SK-N-SH (cell line): ENCODE measurements around the gene IGSF11. TPM values are rescaled to one million over a fixed set of nuclear protein-coding genes. Genes with fewer than 3 reads are reported as not detected.

Experiments used
- CTCF ChIA-PET: fragments of 300-600, 350-600 bp; formaldehyde crosslinking; extraction: SDS; loops from one replicate; lab custom pipeline; 2021; lab: Yijun Ruan, JAX
- POLR2A ChIA-PET: fragments of 350-600 bp; sonication (Branson Sonifier 250); formaldehyde crosslinking; extraction: SDS; loops from one replicate; lab custom pipeline; 2020; ENCODE audit warnings: antibody characterized with exemption, inconsistent platforms; lab: Yijun Ruan, JAX
- DNase-seq: peaks from one replicate; pipeline ENCODE4 v3.0.0; 2012
- H2AFZ ChIP-seq: fragments of 200-600 bp; sonication (generic); 2 replicates; pipeline ENCODE4 v1.8.1; 2016; ENCODE audit warnings: antibody characterized with exemption, mild to moderate bottlenecking, low read depth
- H3F3A ChIP-seq: fragments of 200-600 bp; sonication (generic); replicated peaks from 2 replicates; pipeline ENCODE3; 2016; ENCODE audit warnings: antibody characterized with exemption, mild to moderate bottlenecking; ENCODE audit not compliant: insufficient read depth
- H3K27ac ChIP-seq, 2 experiments: fragments of 200-500 bp in 1 of 2; fragments of 200-600 bp in 1 of 2; sonication (Bioruptor generic) in 1 of 2; sonication (generic), shearing (Covaris generic) in 1 of 2; 2 replicates each; pipeline versions ENCODE4 v1.5.1 to v1.6.1; 2014 to 2016; ENCODE audit warnings: low read depth in 2 of 2, inconsistent platforms in 1 of 2, low read length in 1 of 2, mild to moderate bottlenecking in 1 of 2, mixed read lengths in 1 of 2
- H3K27me3 ChIP-seq: fragments of 200-600 bp; sonication (generic), shearing (Covaris generic); 2 replicates; pipeline ENCODE4 v1.6.1; 2016; ENCODE audit warnings: mixed run types; ENCODE audit not compliant: insufficient read depth
- H3K36me3 ChIP-seq, 2 experiments: fragments of 200-500 bp in 1 of 2; fragments of 200-600 bp in 1 of 2; sonication (Bioruptor generic) in 1 of 2; sonication (generic) in 1 of 2; replicated peaks in 1 of 2; 2 replicates each; pipeline versions ENCODE3 to v1.5.1; 2014 to 2016; ENCODE audit warnings: low read length in 1 of 2, mild to moderate bottlenecking in 1 of 2; ENCODE audit not compliant: insufficient read depth in 2 of 2, control insufficient read depth in 1 of 2
- H3K4me1 ChIP-seq, 2 experiments: fragments of 200-500 bp in 1 of 2; fragments of 200-600 bp in 1 of 2; sonication (Bioruptor generic) in 1 of 2; sonication (generic), shearing (Covaris generic) in 1 of 2; 2 replicates each; pipeline versions ENCODE4 v1.5.1 to v1.6.1; 2014 to 2016; ENCODE audit warnings: low read depth in 1 of 2, low read length in 1 of 2, mixed run types in 1 of 2; ENCODE audit not compliant: insufficient read depth in 2 of 2, control insufficient read depth in 1 of 2
- H3K4me2 ChIP-seq: fragments of 200-600 bp; sonication (generic), shearing (Covaris generic); 2 replicates; pipeline ENCODE4 v1.6.1; 2017; ENCODE audit warnings: mixed run types
- H3K4me3 ChIP-seq, 2 experiments: fragments of 200-500 bp in 1 of 2; fragments of 200-600 bp in 1 of 2; sonication (Bioruptor generic) in 1 of 2; sonication (generic), shearing (Covaris generic) in 1 of 2; 2 replicates each; pipeline versions ENCODE4 v1.5.1 to v1.8.1; 2014 to 2016; ENCODE audit warnings: low read depth in 2 of 2, inconsistent platforms in 1 of 2, low read length in 1 of 2, mild to moderate bottlenecking in 1 of 2, mixed read lengths in 1 of 2, moderate library complexity in 1 of 2
- H3K79me2 ChIP-seq: fragments of 200-600 bp; sonication (generic); 2 replicates; pipeline ENCODE4 v1.8.1; 2017; ENCODE audit warnings: mild to moderate bottlenecking; ENCODE audit not compliant: insufficient read depth
- H3K9ac ChIP-seq: fragments of 200-600 bp; sonication (generic); 2 replicates; pipeline ENCODE4 v1.6.1; 2017; ENCODE audit warnings: mixed run types
- H3K9me2 ChIP-seq: fragments of 200-600 bp; sonication (generic); 2 replicates; pipeline ENCODE4 v1.6.1; 2017; ENCODE audit warnings: mixed run types
- H3K9me3 ChIP-seq: fragments of 200-600 bp; sonication (generic); 2 replicates; pipeline ENCODE4 v1.6.1; 2017; ENCODE audit warnings: mixed run types, mild to moderate bottlenecking, moderate library complexity
- H4K20me1 ChIP-seq: fragments of 200-600 bp; sonication (generic); 2 replicates; pipeline ENCODE4 v1.6.1; 2017; ENCODE audit warnings: mild to moderate bottlenecking, mixed run types; ENCODE audit not compliant: insufficient read depth
- EP300 ChIP-seq, 2 experiments: IDR thresholded peaks; 2 replicates each; pipeline versions ENCODE4 v1.4.0 to v1.6.1; 2012; ENCODE audit warnings: borderline replicate concordance in 1 of 2, low read depth in 1 of 2, low read length in 1 of 2
- FOSL2 ChIP-seq: IDR thresholded peaks from 2 replicates; pipeline ENCODE4 v1.4.0; 2012; ENCODE audit warnings: low read depth, mild to moderate bottlenecking, moderate library complexity, borderline replicate concordance
- FOXJ3 ChIP-seq: sonication (generic); formaldehyde crosslinking; IDR thresholded peaks from 2 replicates; pipeline ENCODE4 v1.5.1; 2020; ENCODE audit warnings: mild to moderate bottlenecking, missing genetic modification reagents
- FOXM1 ChIP-seq: IDR thresholded peaks from 2 replicates; pipeline ENCODE4 v1.4.0; 2012; ENCODE audit warnings: low read depth, mild to moderate bottlenecking
- JUND ChIP-seq: IDR thresholded peaks from 2 replicates; pipeline ENCODE4 v1.4.0; 2012
- MEF2A ChIP-seq: IDR thresholded peaks from 2 replicates; pipeline ENCODE4 v1.4.0; 2012; ENCODE audit warnings: low read depth, borderline replicate concordance
- MXI1 ChIP-seq: IDR thresholded peaks from 2 replicates; pipeline ENCODE4 v1.6.1; 2012; ENCODE audit warnings: mild to moderate bottlenecking, low read depth, low read length, improper control_type of control experiment
- NRF1 ChIP-seq: IDR thresholded peaks from 2 replicates; pipeline ENCODE4 v1.6.1; 2012; ENCODE audit warnings: low read depth, mild to moderate bottlenecking, low read length
- RFX5 ChIP-seq: IDR thresholded peaks from 2 replicates; pipeline ENCODE4 v1.6.1; 2012; ENCODE audit warnings: mild to moderate bottlenecking, improper control_type of control experiment, low read length
- SMC3 ChIP-seq: IDR thresholded peaks from 2 replicates; pipeline ENCODE4 v1.6.1; 2012; ENCODE audit warnings: low read depth, low read length, improper control_type of control experiment
- TAF1 ChIP-seq: IDR thresholded peaks from 2 replicates; pipeline ENCODE4 v1.6.1; 2012; ENCODE audit warnings: low read depth, mild to moderate bottlenecking, low read length, moderate library complexity, borderline replicate concordance
- TCF12 ChIP-seq: IDR thresholded peaks from 2 replicates; pipeline ENCODE4 v1.4.0; 2012
- USF2 ChIP-seq: fragments of 150-350 bp; IDR thresholded peaks from 2 replicates; pipeline ENCODE4 v1.6.1; 2017; ENCODE audit warnings: antibody characterized with exemption, low read length, low read depth, borderline replicate concordance
- YY1 ChIP-seq: IDR thresholded peaks from 2 replicates; pipeline ENCODE4 v1.4.0; 2012; ENCODE audit warnings: low read depth, mild to moderate bottlenecking
- WGBS: methylation state at CpG from one replicate; pipeline ENCODE4 v1.1.6; 2017; ENCODE audit warnings: low lambda C conversion rate; 5-methylcytosine and 5-hydroxymethylcytosine counted together
- polyA plus RNA-seq, 3 experiments: library from polyadenylated mRNA; depleted of rRNA; stranded (reverse); fragments of >200 nt; gene quantifications; 2 replicates each; pipeline ENCODE4 v1.2.3, GENCODE V29; 2012
- TF ChIP-seq, protein P1 (sequence below): fragments of 200-600 bp; sonication (generic); IDR thresholded peaks from 2 replicates; pipeline ENCODE4 v1.6.1; 2017; ENCODE audit warnings: antibody characterized with exemption, mild to moderate bottlenecking, moderate library complexity
- TF ChIP-seq, protein P2 (sequence below): IDR thresholded peaks from 2 replicates; pipeline ENCODE4 v1.4.0; 2012; ENCODE audit warnings: low read depth
- TF ChIP-seq, protein P3 (sequence below): IDR thresholded peaks from 2 replicates; pipeline ENCODE4; 2012
- TF ChIP-seq, protein P4 (sequence below): IDR thresholded peaks from 2 replicates; pipeline ENCODE4 v1.6.1; 2012; ENCODE audit warnings: mild to moderate bottlenecking, low read depth, low read length, moderate library complexity

The IGSF11 gene
- polyA plus RNA-seq, 1 of the 3 experiments (the other 2 are of a cell fraction) = 0.07 TPM

DNA sequence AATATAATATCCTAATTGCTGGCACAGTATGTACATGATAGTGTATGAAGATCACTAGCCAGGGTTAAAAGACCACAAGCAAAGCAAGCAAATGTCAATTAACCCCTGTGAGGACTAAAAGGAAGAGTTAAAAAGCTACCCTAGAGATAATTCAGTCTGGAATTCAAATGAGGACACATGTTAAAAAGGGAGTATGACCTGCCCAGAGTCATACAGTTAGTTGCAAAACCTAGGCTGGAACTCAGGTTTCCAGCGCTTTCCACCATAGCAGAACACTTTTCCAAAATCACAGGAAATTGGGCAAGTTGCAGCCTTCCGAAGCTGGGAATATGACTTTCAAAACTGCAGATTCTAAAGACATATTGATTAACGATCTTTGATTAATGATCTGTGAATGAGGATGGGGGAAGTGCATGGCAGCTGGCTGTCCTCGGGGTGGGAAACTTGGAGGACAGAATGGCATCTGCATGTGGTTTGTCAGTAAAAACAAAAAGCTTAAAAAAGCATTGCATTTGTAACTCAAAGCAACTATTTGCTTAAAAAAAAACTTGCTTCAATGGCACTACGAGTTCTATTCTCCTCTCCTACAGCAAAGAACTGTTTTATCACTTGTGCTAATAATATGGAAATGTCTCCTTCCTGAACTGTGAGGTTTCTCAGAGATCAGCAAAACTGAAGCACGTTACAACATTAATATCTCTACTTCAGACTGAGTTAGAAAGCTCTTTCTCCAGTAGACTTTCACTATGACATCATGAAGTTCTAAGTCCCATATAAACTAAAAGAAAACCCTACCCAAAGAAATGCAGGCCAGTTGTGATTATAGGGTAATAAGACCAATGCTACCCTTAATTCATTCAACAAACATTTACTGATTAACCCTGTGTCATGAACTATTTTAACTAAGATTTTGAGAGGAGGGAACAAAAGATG is 46.2 kb downstream of the IGSF11 start (continued):
- TF ChIP-seq YY1 (no peak), MXI1 (no peak)
- TF ChIP-seq, protein P1, sequence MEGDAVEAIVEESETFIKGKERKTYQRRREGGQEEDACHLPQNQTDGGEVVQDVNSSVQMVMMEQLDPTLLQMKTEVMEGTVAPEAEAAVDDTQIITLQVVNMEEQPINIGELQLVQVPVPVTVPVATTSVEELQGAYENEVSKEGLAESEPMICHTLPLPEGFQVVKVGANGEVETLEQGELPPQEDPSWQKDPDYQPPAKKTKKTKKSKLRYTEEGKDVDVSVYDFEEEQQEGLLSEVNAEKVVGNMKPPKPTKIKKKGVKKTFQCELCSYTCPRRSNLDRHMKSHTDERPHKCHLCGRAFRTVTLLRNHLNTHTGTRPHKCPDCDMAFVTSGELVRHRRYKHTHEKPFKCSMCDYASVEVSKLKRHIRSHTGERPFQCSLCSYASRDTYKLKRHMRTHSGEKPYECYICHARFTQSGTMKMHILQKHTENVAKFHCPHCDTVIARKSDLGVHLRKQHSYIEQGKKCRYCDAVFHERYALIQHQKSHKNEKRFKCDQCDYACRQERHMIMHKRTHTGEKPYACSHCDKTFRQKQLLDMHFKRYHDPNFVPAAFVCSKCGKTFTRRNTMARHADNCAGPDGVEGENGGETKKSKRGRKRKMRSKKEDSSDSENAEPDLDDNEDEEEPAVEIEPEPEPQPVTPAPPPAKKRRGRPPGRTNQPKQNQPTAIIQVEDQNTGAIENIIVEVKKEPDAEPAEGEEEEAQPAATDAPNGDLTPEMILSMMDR = no peak
- TF ChIP-seq, protein P2, sequence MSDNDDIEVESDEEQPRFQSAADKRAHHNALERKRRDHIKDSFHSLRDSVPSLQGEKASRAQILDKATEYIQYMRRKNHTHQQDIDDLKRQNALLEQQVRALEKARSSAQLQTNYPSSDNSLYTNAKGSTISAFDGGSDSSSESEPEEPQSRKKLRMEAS = no peak

DNA sequence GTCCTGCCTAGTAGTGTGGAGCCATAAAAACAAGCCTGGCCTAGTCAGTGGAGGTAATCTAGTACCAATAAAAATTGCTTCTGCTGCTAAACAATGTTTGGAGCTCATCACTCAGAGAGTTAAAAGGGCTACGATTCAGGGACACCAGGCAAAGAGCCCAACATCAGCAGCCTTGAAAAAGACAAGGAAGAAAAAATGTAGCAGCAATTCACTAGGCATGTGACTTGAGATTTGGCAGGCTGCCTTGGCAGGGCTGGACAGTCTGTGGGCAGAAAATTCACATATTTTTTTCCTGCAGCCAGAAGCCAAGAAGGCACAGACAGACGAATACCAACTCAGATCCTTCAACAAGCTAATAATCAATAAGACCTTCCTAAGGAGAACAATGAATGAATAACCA is 47.2 kb downstream of the IGSF11 start:
- Histone ChIP-seq H2AFZ (no peak overlapping the region), H3K4me2 (no peak overlapping the region), H3K9me2 (no peaks in the 10 kb centered on the region), H3K9ac (no peak overlapping the region), H3K36me3 (no peaks in the 10 kb centered on the region), H3F3A (no peaks in the 10 kb centered on the region), H4K20me1 (no peaks in the 10 kb centered on the region), H3K27ac (no peak overlapping the region)
- ChIA-PET POLR2A (no interaction called here), CTCF (interaction anchor here (0.8 to 3.0 kb wide), 2 partner anchors 47 to 103 kb away, joined by 3 to 9 read pairs; partner anchors contain the start of gene IGSF11)
- DNase-seq = no peak
- WGBS = 8% methylated on average over 2 of the region's 2 CpGs
- no peak for TF ChIP-seq TAF1
- TF ChIP-seq FOXM1 = no peak
- no peak for TF ChIP-seq MEF2A
- TF ChIP-seq TCF12 = no peak
- no peak for TF ChIP-seq FOXJ3
- TF ChIP-seq, protein P3, sequence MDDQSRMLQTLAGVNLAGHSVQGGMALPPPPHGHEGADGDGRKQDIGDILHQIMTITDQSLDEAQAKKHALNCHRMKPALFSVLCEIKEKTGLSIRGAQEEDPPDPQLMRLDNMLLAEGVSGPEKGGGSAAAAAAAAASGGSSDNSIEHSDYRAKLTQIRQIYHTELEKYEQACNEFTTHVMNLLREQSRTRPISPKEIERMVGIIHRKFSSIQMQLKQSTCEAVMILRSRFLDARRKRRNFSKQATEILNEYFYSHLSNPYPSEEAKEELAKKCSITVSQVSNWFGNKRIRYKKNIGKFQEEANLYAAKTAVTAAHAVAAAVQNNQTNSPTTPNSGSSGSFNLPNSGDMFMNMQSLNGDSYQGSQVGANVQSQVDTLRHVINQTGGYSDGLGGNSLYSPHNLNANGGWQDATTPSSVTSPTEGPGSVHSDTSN = no peak
- TF ChIP-seq, all 33 proteins: peak for 0
- no peak overlapping the region for H3K4me3 ChIP-seq
- peaks cover 0 to 4% of the 10 kb centered on the region in 2 experiments; a peak in 2 of 4 replicates for H3K4me1 ChIP-seq
- H3K9me3 ChIP-seq = no peaks in the 10 kb centered on the region
- no peaks in the 10 kb centered on the region for H3K79me2 ChIP-seq
- no peaks in the 10 kb centered on the region for H3K27me3 ChIP-seq

DNA sequence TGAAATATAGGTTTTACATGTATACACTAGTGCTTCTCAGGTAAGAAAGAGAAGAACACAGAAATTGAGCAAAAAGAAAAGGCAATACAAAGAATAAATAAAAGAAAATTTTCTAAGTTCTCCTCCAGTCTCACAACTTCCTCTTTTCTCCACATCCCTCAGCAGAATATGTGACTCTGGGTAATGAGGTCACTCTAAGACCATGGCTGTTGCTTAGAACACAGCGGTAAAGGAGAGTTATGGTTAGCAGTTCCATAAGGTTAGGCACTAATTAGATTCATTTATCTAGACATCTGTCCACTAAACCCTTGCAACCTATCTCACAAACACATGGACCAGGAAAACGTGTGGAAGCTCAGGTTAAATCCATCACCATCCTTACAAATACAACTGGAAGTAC is 47.9 kb downstream of the IGSF11 start:
- H2AFZ ChIP-seq = no peak overlapping the region
- H4K20me1 ChIP-seq = no peaks in the 10 kb centered on the region
- H3K36me3 ChIP-seq = no peaks in the 10 kb centered on the region
- no peaks in the 10 kb centered on the region for H3K9me3 ChIP-seq
- no peak overlapping the region for H3K27ac ChIP-seq
- H3K4me2 ChIP-seq = no peak overlapping the region
- H3K9me2 ChIP-seq = no peaks in the 10 kb centered on the region
- no peaks in the 10 kb centered on the region for H3K27me3 ChIP-seq
- H3F3A ChIP-seq = no peaks in the 10 kb centered on the region
- H3K4me1 ChIP-seq = peaks cover 0 to 4% of the 10 kb centered on the region in 2 experiments; a peak in 2 of 4 replicates
- POLR2A ChIA-PET = no interaction called here
- CTCF ChIA-PET = interaction anchor here (0.8 to 3.0 kb wide), 3 partner anchors 48 to 104 kb away, joined by 3 to 9 read pairs (median 3); partner anchors contain the start of gene IGSF11
- DNase-seq = no peak
- no peak overlapping the region for H3K4me3 ChIP-seq
- H3K79me2 ChIP-seq = no peaks in the 10 kb centered on the region
- WGBS = 26% methylated on average over 2 of the region's 2 CpGs
- H3K9ac ChIP-seq = no peak overlapping the region
- TF ChIP-seq RFX5 = no peak
- no peak for TF ChIP-seq FOSL2
- TF ChIP-seq SMC3 = no peak
- no peak for TF ChIP-seq JUND
- TF ChIP-seq, protein P4, sequence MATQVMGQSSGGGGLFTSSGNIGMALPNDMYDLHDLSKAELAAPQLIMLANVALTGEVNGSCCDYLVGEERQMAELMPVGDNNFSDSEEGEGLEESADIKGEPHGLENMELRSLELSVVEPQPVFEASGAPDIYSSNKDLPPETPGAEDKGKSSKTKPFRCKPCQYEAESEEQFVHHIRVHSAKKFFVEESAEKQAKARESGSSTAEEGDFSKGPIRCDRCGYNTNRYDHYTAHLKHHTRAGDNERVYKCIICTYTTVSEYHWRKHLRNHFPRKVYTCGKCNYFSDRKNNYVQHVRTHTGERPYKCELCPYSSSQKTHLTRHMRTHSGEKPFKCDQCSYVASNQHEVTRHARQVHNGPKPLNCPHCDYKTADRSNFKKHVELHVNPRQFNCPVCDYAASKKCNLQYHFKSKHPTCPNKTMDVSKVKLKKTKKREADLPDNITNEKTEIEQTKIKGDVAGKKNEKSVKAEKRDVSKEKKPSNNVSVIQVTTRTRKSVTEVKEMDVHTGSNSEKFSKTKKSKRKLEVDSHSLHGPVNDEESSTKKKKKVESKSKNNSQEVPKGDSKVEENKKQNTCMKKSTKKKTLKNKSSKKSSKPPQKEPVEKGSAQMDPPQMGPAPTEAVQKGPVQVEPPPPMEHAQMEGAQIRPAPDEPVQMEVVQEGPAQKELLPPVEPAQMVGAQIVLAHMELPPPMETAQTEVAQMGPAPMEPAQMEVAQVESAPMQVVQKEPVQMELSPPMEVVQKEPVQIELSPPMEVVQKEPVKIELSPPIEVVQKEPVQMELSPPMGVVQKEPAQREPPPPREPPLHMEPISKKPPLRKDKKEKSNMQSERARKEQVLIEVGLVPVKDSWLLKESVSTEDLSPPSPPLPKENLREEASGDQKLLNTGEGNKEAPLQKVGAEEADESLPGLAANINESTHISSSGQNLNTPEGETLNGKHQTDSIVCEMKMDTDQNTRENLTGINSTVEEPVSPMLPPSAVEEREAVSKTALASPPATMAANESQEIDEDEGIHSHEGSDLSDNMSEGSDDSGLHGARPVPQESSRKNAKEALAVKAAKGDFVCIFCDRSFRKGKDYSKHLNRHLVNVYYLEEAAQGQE = no peak
- TF ChIP-seq USF2 = no peak
- no peak for TF ChIP-seq NRF1
- no peak for TF ChIP-seq EP300 (IDR thresholded peaks at IDR 0.05; ENCODE audit: borderline replicate concordance in 1 of 2, low read depth in 1 of 2, low read length in 1 of 2)
